Measurements from ENCODE around the gene LCN1. TPM values are rescaled to one million over a fixed set of nuclear protein-coding genes. Genes with fewer than 3 reads are reported as not detected.

LCN1 gene
- total RNA-seq, 1 donor from 2014 or later = not detected

GRCh38 chr9:135551031-135551430 is 29.8 kb downstream of the LCN1 start:
- no peak for DNase-seq (ENCODE audit: low spot score in 2 of 2)
- intact Hi-C loops (cut with DNase I) = no loop called here
- Histone ChIP-seq H3K4me3 (no peak overlapping the region), H3K27me3 (no peaks in the 10 kb centered on the region), H3K36me3 (no peaks in the 10 kb centered on the region), H3K4me1 (no peaks in the 10 kb centered on the region), H3K9me3 (no peaks in the 10 kb centered on the region), H3K27ac (no peak overlapping the region)
- TF ChIP-seq CTCF (IDR thresholded peaks at IDR 0.05) = no peak

GRCh38 chr9:135551456-135551855 is 30.2 kb downstream of the LCN1 start:
- intact Hi-C loops (cut with DNase I) = no loop called here
- no peak for DNase-seq (ENCODE audit: low spot score in 2 of 2)
- no peaks in the 10 kb centered on the region for H3K36me3 ChIP-seq
- no peaks in the 10 kb centered on the region for H3K27me3 ChIP-seq
- H3K27ac ChIP-seq = no peak overlapping the region
- H3K4me1 ChIP-seq = no peaks in the 10 kb centered on the region
- H3K4me3 ChIP-seq = no peak overlapping the region
- no peaks in the 10 kb centered on the region for H3K9me3 ChIP-seq
- TF ChIP-seq CTCF (IDR thresholded peaks at IDR 0.05) = no peak

- intact Hi-C loops (cut with DNase I) = no loop called here
- H3K4me3 ChIP-seq = no peak overlapping the region
- H3K36me3 ChIP-seq = no peaks in the 10 kb centered on the region
- DNase-seq (ENCODE audit: low spot score in 2 of 2) = no peak
- TF ChIP-seq CTCF (IDR thresholded peaks at IDR 0.05) = no peak
- no peak overlapping the region for H3K27ac ChIP-seq
- H3K27me3 ChIP-seq = no peaks in the 10 kb centered on the region
- H3K9me3 ChIP-seq = no peaks in the 10 kb centered on the region
- no peaks in the 10 kb centered on the region for H3K4me1 ChIP-seq
Observed at GRCh38 chr9:135552021-135552697, 30.9 kb downstream of the LCN1 start.

GRCh38 chr9:135552698-135553171 is 31.5 kb downstream of the LCN1 start:
- Histone ChIP-seq H3K4me1 (no peaks in the 10 kb centered on the region), H3K27ac (no peak overlapping the region), H3K36me3 (no peaks in the 10 kb centered on the region), H3K27me3 (no peaks in the 10 kb centered on the region), H3K9me3 (no peaks in the 10 kb centered on the region), H3K4me3 (no peak overlapping the region)
- DNase-seq (ENCODE audit: low spot score in 2 of 2) = no peak
- no peak for TF ChIP-seq CTCF (IDR thresholded peaks at IDR 0.05)
- intact Hi-C loops (cut with DNase I) = no loop called here

- DNase-seq (ENCODE audit: low spot score in 2 of 2) = no peak
- Histone ChIP-seq H3K9me3 (no peaks in the 10 kb centered on the region), H3K4me3 (no peak overlapping the region)
Observed at GRCh38 chr9:135554718-135555117, 33.5 kb downstream of the LCN1 start.

More at GRCh38 chr9:135554718-135555117, 33.5 kb downstream of the LCN1 start:
- intact Hi-C loops (cut with DNase I) = no loop called here
- TF ChIP-seq CTCF (IDR thresholded peaks at IDR 0.05) = no peak
- Histone ChIP-seq H3K27ac (no peak overlapping the region), H3K36me3 (no peaks in the 10 kb centered on the region), H3K27me3 (no peaks in the 10 kb centered on the region), H3K4me1 (no peaks in the 10 kb centered on the region)

All from ascending aorta (tissue), 2 donors.